ENCODE data around the gene SIGLEC11. TPM values are rescaled to one million over a fixed set of nuclear protein-coding genes. Genes with fewer than 3 reads are reported as not detected.
"Not testable (repeated sequence)": the region's sequence is repeated elsewhere in the genome, so short reads cannot be mapped to it uniquely, and the experiment has no call there.

SIGLEC11 gene
- total RNA-seq, 1 experiment from 2014 or later: not detected

DNA sequence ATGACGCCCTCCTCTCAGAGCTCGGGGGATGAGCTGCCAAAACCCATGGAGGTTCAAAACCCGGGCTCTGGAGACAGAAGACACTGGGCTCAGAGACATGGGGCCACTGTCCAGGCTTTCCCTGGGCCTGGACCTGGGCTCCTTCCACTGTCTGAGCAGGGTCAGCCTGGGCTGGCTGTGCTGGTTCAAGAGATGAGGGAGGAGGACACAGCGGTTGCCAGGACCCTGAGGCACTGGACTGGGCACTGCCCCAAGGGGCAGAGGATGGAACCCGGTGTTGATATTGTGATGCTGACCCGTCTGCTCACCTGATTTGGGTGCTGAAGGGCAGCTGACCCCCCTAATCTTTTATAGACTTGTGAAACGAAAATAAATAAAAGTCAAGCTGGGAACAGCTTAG is 14.1 kb upstream of the SIGLEC11 start:
- H3K27ac Mint-ChIP-seq (ENCODE audit: unreplicated experiment): no peak overlapping the region
- no peaks in the 10 kb centered on the region for H3K4me1 Mint-ChIP-seq (ENCODE audit: low read depth, unreplicated experiment)
- no peak for DNase-seq
- intact Hi-C loops (cut with micrococcal nuclease; ENCODE audit: unreplicated experiment): no loop called here
- no peak overlapping the region for H3K4me3 Mint-ChIP-seq (ENCODE audit: low read depth, unreplicated experiment)
- CTCF ChIA-PET: no interaction called here
- H3K27me3 Mint-ChIP-seq (ENCODE audit: unreplicated experiment): no peaks in the 10 kb centered on the region
- H3K9me3 Mint-ChIP-seq (ENCODE audit: low read depth, unreplicated experiment): no peaks in the 10 kb centered on the region
- peaks cover 37% of the 10 kb centered on the region for H3K36me3 Mint-ChIP-seq (ENCODE audit: insufficient read depth, unreplicated experiment)
- TF ChIP-seq, protein P1, sequence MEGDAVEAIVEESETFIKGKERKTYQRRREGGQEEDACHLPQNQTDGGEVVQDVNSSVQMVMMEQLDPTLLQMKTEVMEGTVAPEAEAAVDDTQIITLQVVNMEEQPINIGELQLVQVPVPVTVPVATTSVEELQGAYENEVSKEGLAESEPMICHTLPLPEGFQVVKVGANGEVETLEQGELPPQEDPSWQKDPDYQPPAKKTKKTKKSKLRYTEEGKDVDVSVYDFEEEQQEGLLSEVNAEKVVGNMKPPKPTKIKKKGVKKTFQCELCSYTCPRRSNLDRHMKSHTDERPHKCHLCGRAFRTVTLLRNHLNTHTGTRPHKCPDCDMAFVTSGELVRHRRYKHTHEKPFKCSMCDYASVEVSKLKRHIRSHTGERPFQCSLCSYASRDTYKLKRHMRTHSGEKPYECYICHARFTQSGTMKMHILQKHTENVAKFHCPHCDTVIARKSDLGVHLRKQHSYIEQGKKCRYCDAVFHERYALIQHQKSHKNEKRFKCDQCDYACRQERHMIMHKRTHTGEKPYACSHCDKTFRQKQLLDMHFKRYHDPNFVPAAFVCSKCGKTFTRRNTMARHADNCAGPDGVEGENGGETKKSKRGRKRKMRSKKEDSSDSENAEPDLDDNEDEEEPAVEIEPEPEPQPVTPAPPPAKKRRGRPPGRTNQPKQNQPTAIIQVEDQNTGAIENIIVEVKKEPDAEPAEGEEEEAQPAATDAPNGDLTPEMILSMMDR (IDR thresholded peaks at IDR 0.05; ENCODE audit: unreplicated experiment): no peak
- no TSS peak for BruUV-seq (replicated peaks)

DNA sequence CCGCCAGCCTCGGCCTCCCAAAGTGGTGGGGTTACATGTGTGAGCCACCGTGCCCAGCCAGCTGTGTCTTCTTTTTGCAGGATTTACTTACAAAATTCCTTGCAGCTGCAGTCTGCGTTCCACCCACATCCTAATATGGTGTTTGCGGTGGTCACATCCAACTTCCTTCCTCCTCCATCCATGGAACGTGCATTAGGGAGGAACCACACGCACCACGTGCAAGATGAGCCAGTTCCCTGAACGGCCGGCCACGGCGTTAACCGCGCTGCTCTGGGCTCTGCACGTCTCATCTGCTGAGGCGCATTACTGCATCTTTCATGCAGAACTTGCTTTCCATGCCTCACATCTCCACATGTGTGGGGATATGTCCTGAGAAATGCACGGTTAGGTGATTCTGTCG is 13.0 kb upstream of the SIGLEC11 start:
- H3K27ac Mint-ChIP-seq (ENCODE audit: unreplicated experiment): no peak overlapping the region
- BruUV-seq (replicated peaks): no TSS peak
- H3K27me3 Mint-ChIP-seq (ENCODE audit: unreplicated experiment): peaks cover 3% of the 10 kb centered on the region
- DNase-seq: no peak
- H3K4me3 Mint-ChIP-seq (ENCODE audit: low read depth, unreplicated experiment): no peak overlapping the region
- H3K36me3 Mint-ChIP-seq (ENCODE audit: insufficient read depth, unreplicated experiment): peaks cover 37% of the 10 kb centered on the region
- CTCF ChIA-PET: no interaction called here
- H3K4me1 Mint-ChIP-seq (ENCODE audit: low read depth, unreplicated experiment): no peaks in the 10 kb centered on the region
- no peaks in the 10 kb centered on the region for H3K9me3 Mint-ChIP-seq (ENCODE audit: low read depth, unreplicated experiment)
- intact Hi-C loops (cut with micrococcal nuclease; ENCODE audit: unreplicated experiment): no loop called here
- TF ChIP-seq, protein P1 (IDR thresholded peaks at IDR 0.05; ENCODE audit: unreplicated experiment): no peak

- TF ChIP-seq, protein P1 (IDR thresholded peaks at IDR 0.05; ENCODE audit: unreplicated experiment): no peak
- BruUV-seq (replicated peaks): no TSS peak
- Mint-ChIP-seq H3K9me3 (ENCODE audit: low read depth, unreplicated experiment) (no peaks in the 10 kb centered on the region), H3K27ac (ENCODE audit: unreplicated experiment) (peak overlapping the region; percentile 4), H3K4me3 (ENCODE audit: low read depth, unreplicated experiment) (no peak overlapping the region), H3K36me3 (ENCODE audit: insufficient read depth, unreplicated experiment) (peaks cover 35% of the 10 kb centered on the region), H3K4me1 (ENCODE audit: low read depth, unreplicated experiment) (no peaks in the 10 kb centered on the region), H3K27me3 (ENCODE audit: unreplicated experiment) (peaks cover 14% of the 10 kb centered on the region)
- DNase-seq: no peak
- CTCF ChIA-PET: no interaction called here
- intact Hi-C loops (cut with micrococcal nuclease; ENCODE audit: unreplicated experiment): no loop called here
Measured at GRCh38 chr19:49972841-49973240, 11.9 kb upstream of the SIGLEC11 start.

DNA sequence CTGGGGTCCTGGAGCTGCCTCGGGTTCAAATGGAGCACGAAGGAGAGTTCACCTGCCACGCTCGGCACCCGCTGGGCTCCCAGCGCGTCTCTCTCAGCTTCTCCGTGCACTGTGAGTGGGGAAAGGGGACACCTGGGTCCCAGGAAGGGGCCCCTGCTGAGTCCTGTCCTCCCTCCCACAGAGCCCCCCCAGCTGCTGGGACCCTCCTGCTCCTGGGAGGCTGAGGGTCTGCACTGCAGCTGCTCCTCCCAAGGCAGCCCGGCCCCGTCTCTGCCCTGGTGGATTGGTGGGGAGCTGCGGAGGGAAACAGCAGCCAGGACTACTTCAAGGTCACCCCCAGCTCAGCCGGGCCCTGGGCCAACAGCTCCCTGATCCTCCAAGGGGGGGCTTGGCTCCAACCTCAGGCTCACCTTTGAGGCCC is 11.0 kb upstream of the SIGLEC11 start:
- DNase-seq: no peak
- intact Hi-C loops (cut with micrococcal nuclease; ENCODE audit: unreplicated experiment): no loop called here
- TF ChIP-seq, protein P1 (IDR thresholded peaks at IDR 0.05; ENCODE audit: unreplicated experiment): no peak
- Mint-ChIP-seq H3K4me3 (ENCODE audit: low read depth, unreplicated experiment) (no peak overlapping the region), H3K27ac (ENCODE audit: unreplicated experiment) (no peak overlapping the region), H3K27me3 (ENCODE audit: unreplicated experiment) (peaks cover 21% of the 10 kb centered on the region), H3K9me3 (ENCODE audit: low read depth, unreplicated experiment) (no peaks in the 10 kb centered on the region), H3K4me1 (ENCODE audit: low read depth, unreplicated experiment) (no peaks in the 10 kb centered on the region), H3K36me3 (ENCODE audit: insufficient read depth, unreplicated experiment) (peaks cover 27% of the 10 kb centered on the region)
- BruUV-seq (replicated peaks): no TSS peak
- CTCF ChIA-PET: no interaction called here

DNA sequence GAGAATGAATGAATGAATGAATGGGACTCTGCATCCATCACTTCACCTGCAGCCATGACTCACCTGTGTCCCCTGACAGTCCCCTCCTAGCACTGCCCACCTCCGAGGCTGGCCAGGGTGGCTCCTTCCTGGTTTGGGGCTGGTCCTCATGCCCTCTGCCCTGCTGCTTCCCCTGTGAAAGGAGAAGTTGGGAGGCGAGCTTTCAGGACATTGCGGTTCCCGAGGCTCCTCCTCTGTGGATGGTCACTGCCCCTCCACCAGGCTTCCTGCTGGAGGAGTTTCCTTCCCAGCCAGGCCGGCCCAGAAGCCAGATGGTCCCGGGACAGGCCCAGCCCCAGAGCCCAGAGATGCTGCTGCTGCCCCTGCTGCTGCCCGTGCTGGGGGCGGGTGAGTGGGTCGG is 8.4 kb upstream of the SIGLEC11 start:
- CTCF ChIA-PET; DNase-seq; BruUV-seq (replicated peaks); H3K9me3 Mint-ChIP-seq (ENCODE audit: low read depth, unreplicated experiment); H3K4me1 Mint-ChIP-seq (ENCODE audit: low read depth, unreplicated experiment); H3K27ac Mint-ChIP-seq (ENCODE audit: unreplicated experiment); intact Hi-C loops (cut with micrococcal nuclease; ENCODE audit: unreplicated experiment); H3K4me3 Mint-ChIP-seq (ENCODE audit: low read depth, unreplicated experiment): not testable (repeated sequence)
- peaks cover 15% of the 10 kb centered on the region for H3K36me3 Mint-ChIP-seq (ENCODE audit: insufficient read depth, unreplicated experiment)
- H3K27me3 Mint-ChIP-seq (ENCODE audit: unreplicated experiment): peaks cover 24% of the 10 kb centered on the region
